GM21367 (cell line): ENCODE measurements around the gene BMP10.

Source experiments
- ATAC-seq: cut with Tn5 transposase; IDR thresholded peaks from one replicate; pipeline ENCODE4 v1.9.1; 2021; ENCODE audit not compliant: unreplicated experiment

BMP10 gene

GRCh38 chr2:68871159-68871764 is at the start of gene BMP10:
Gene BMP10, minus strand, starts transcription at chr2:68871397. Its CDS starts 39 bp downstream, at chr2:68871358.
- no peak for ATAC-seq

- ATAC-seq = no peak
These were observed 49.4 kb upstream of the BMP10 start for GRCh38 chr2:68920481-68921170.

GRCh38 chr2:68918497-68918896 is 47.3 kb upstream of the BMP10 start:
- ATAC-seq = no peak

- no peak for ATAC-seq
These were observed 46.0 kb upstream of the BMP10 start for GRCh38 chr2:68917034-68917718.

GRCh38 chr2:68916226-68916625 is 45.0 kb upstream of the BMP10 start:
- no peak for ATAC-seq

- ATAC-seq = no peak
These were observed 44.2 kb upstream of the BMP10 start for GRCh38 chr2:68915393-68915792.

GRCh38 chr2:68913359-68913758 is 42.2 kb upstream of the BMP10 start:
- no peak for ATAC-seq

- no peak for ATAC-seq
These were observed 41.5 kb upstream of the BMP10 start for GRCh38 chr2:68912732-68913131.

GRCh38 chr2:68912111-68912510 is 40.9 kb upstream of the BMP10 start:
- ATAC-seq = no peak

GRCh38 chr2:68911709-68912108 is 40.5 kb upstream of the BMP10 start:
- ATAC-seq = no peak

GRCh38 chr2:68911246-68911645 is 40.0 kb upstream of the BMP10 start:
- no peak for ATAC-seq

- ATAC-seq = no peak
These were observed 38.8 kb upstream of the BMP10 start for GRCh38 chr2:68909793-68910674.

GRCh38 chr2:68908392-68908970 is 37.3 kb upstream of the BMP10 start:
- ATAC-seq = peak; percentile 98

GRCh38 chr2:68907920-68908253 is 36.7 kb upstream of the BMP10 start:
- ATAC-seq = peak; percentile 15

GRCh38 chr2:68907232-68907919 is 36.2 kb upstream of the BMP10 start:
- ATAC-seq = no peak

- ATAC-seq = no peak
These were observed 35.5 kb upstream of the BMP10 start for GRCh38 chr2:68906716-68907115.

- no peak for ATAC-seq
These were observed 33.9 kb upstream of the BMP10 start for GRCh38 chr2:68905116-68905515.

GRCh38 chr2:68901561-68901960 is 30.4 kb upstream of the BMP10 start:
- ATAC-seq = no peak

GRCh38 chr2:68901199-68901514 is 30.0 kb upstream of the BMP10 start:
- no peak for ATAC-seq

GRCh38 chr2:68900496-68901198 is 29.4 kb upstream of the BMP10 start:
- no peak for ATAC-seq
